PC-3 (cell line): ENCODE data around the gene SPINDOC. TPM values are rescaled to one million over a fixed set of nuclear protein-coding genes. Genes with fewer than 3 reads are reported as not detected.

Experiments used
- ATAC-seq: fragments of 200-7000 bp; cut with Tn5 transposase; 2 replicates; pipeline ENCODE4 v1.9.1; 2020; ENCODE audit warnings: mild to moderate bottlenecking, moderate library complexity
- BruUV-seq: library from RNA; stranded (reverse); fragments of 400-500 nt; replicated peaks from 2 replicates; lab custom pipeline; 2021; lab: Mats Ljungman, UMichigan
- CTCF ChIA-PET: fragments of 300-600 bp; sonication (Branson Sonifier 250); formaldehyde crosslinking; loops from one replicate; lab custom pipeline; 2022; ENCODE audit warnings: antibody characterized with exemption; lab: Charles Lee
- POLR2A ChIA-PET: fragments of 300-600 bp; sonication (Branson Sonifier 250); formaldehyde crosslinking; loops from one replicate; lab custom pipeline; 2022; ENCODE audit warnings: antibody characterized with exemption; ENCODE audit not compliant: unreplicated experiment; lab: Charles Lee
- DNase-seq: peaks from one replicate; pipeline ENCODE4 v3.0.0-alpha.2; 2015
- H2AFZ ChIP-seq: fragments of 300-600 bp; sonication (generic); 2 replicates; pipeline ENCODE4 v1.6.0; 2016; ENCODE audit warnings: antibody characterized with exemption, low read length
- H3F3A ChIP-seq: fragments of 300-600 bp; sonication (generic); one replicate; pipeline ENCODE4 v1.6.0; 2017; ENCODE audit warnings: antibody characterized with exemption, low read length, control low read depth, mild to moderate bottlenecking; ENCODE audit not compliant: unreplicated experiment
- H3K27ac ChIP-seq: fragments of 300-600 bp; sonication (generic); 2 replicates; pipeline ENCODE4 v1.5.1; 2016; ENCODE audit warnings: mild to moderate bottlenecking, low read length
- H3K27me3 ChIP-seq: fragments of 300-600 bp; sonication (generic); 2 replicates; pipeline ENCODE4 v1.6.1; 2016; ENCODE audit warnings: low read length, mixed read lengths
- H3K36me3 ChIP-seq: fragments of 300-600 bp; sonication (generic); 2 replicates; pipeline ENCODE4 v1.6.1; 2016; ENCODE audit warnings: low read depth, mixed run types, low read length, mixed read lengths
- H3K4me1 ChIP-seq: fragments of 300-600 bp; sonication (generic); 2 replicates; pipeline ENCODE4 v1.5.1; 2016; ENCODE audit warnings: low read length; ENCODE audit not compliant: insufficient read depth
- H3K4me2 ChIP-seq: fragments of 300-600 bp; sonication (generic); 2 replicates; pipeline ENCODE4 v1.6.0; 2016; ENCODE audit warnings: low read length
- H3K4me3 ChIP-seq: fragments of 300-600 bp; sonication (generic); 2 replicates; pipeline ENCODE4 v1.5.1; 2016; ENCODE audit warnings: mild to moderate bottlenecking, low read length, mixed read lengths
- H3K79me2 ChIP-seq: fragments of 300-600 bp; sonication (generic); 2 replicates; pipeline ENCODE4 v1.6.1; 2017; ENCODE audit warnings: low read length, mixed read lengths
- H3K9ac ChIP-seq: fragments of 300-600 bp; sonication (generic); 2 replicates; pipeline ENCODE4 v1.6.0; 2016; ENCODE audit warnings: mild to moderate bottlenecking, low read length
- H3K9me2 ChIP-seq: fragments of 300-600 bp; sonication (generic); replicated peaks from 2 replicates; pipeline ENCODE4 v1.6.1; 2016; ENCODE audit warnings: mixed run types, low read length, mixed read lengths
- H3K9me3 ChIP-seq: fragments of 300-600 bp; sonication (generic); 2 replicates; pipeline ENCODE4 v1.6.1; 2016; ENCODE audit warnings: low read length, mixed read lengths
- H4K20me1 ChIP-seq: fragments of 300-600 bp; sonication (generic); 2 replicates; pipeline ENCODE4 v1.6.1; 2016; ENCODE audit warnings: low read length, mixed read lengths
- CTCF ChIP-seq: fragments of 300-600 bp; sonication (generic); conservative IDR thresholded peaks from 2 replicates; pipeline ENCODE4 v1.5.1; 2017; ENCODE audit warnings: antibody characterized with exemption, low read depth, mild to moderate bottlenecking, low read length
- EZH2 ChIP-seq: fragments of 300-600 bp; sonication (generic); IDR thresholded peaks from one replicate; pipeline ENCODE4 v1.6.1; 2017; ENCODE audit warnings: antibody characterized with exemption, mild to moderate bottlenecking, low read length; ENCODE audit not compliant: unreplicated experiment
- EZH2phosphoT487 ChIP-seq: fragments of 300-600 bp; sonication (generic); IDR thresholded peaks from 2 replicates; pipeline ENCODE4 v1.6.1; 2018; ENCODE audit warnings: mild to moderate bottlenecking, antibody characterized with exemption, low read length, borderline replicate concordance
- intact Hi-C: fragments of 100-400 bp; cut with micrococcal nuclease; formaldehyde crosslinking; loops from 2 replicates; pipeline ENCODE4 v1.9.0; 2023
- total RNA-seq: library from RNA; depleted of rRNA; stranded (reverse); fragments of >200 nt; gene quantifications from 2 replicates; pipeline ENCODE4 v1.2.3, GENCODE V29; 2014

Gene SPINDOC
- total RNA-seq, 1 experiment from 2014 or later: 61.5 TPM

GRCh38 chr11:63834535-63835157 lies 21.4 kb downstream of the SPINDOC start:
- no peak overlapping the region for H3K4me2 ChIP-seq
- CTCF ChIA-PET: interaction anchor here (1.0 kb wide), 1 partner anchor 111 kb away, joined by 4 read pairs; no protein-coding TSS in a partner anchor
- no peaks in the 10 kb centered on the region for H3F3A ChIP-seq
- TF ChIP-seq CTCF: no peak
- no peak for TF ChIP-seq EZH2phosphoT487
- TF ChIP-seq EZH2: no peak
- no peaks in the 10 kb centered on the region for H3K27me3 ChIP-seq
- no peak overlapping the region for H3K27ac ChIP-seq
- H3K36me3 ChIP-seq: no peaks in the 10 kb centered on the region
- no TSS peak for BruUV-seq
- POLR2A ChIA-PET: interaction anchor here (0.6 kb wide), 1 partner anchor 128 kb away, joined by 3 read pairs; no protein-coding TSS in a partner anchor
- H4K20me1 ChIP-seq: 0 out of 2 replicates have a peak, but pooled peaks cover 3% of the 10 kb centered on the region
- intact Hi-C loops: loop anchor here (5.0 kb wide), 1 partner anchor 318 kb away; no protein-coding TSS in a partner anchor
- no peaks in the 10 kb centered on the region for H3K9me3 ChIP-seq
- H3K79me2 ChIP-seq: peaks cover 5% of the 10 kb centered on the region
- H3K9ac ChIP-seq: no peak overlapping the region
- no peak for ATAC-seq
- H3K4me3 ChIP-seq: no peak overlapping the region
- no peaks in the 10 kb centered on the region for H3K9me2 ChIP-seq
- DNase-seq: no peak
- H2AFZ ChIP-seq: no peak overlapping the region
- peaks cover 12% of the 10 kb centered on the region for H3K4me1 ChIP-seq

DNA sequence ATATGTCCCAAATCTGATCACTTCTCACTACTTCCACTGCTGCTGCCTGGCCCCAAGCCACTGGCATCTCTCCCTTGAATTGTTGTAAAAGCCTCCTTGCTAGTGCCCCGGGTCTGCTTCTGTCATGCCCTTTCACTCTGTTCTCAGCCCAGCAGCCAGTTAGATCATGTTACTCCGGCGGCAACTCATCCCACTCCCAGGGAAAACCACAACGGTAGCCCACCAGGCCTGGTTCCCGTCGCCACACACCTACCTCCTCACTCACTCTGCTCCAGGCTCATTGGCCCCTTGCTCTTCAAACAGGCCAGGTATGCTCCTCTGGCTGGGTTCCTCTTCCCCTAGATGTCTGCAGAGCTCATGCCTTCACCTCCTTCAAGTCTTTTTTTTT lies 21.9 kb downstream of the SPINDOC start:
- BruUV-seq: no TSS peak
- no peaks in the 10 kb centered on the region for H3F3A ChIP-seq
- H2AFZ ChIP-seq: no peak overlapping the region
- ChIA-PET POLR2A (interaction anchor here (0.6 kb wide), 1 partner anchor 127 kb away, joined by 3 read pairs; no protein-coding TSS in a partner anchor), CTCF (interaction anchor here (1.0 kb wide), 1 partner anchor 111 kb away, joined by 4 read pairs; no protein-coding TSS in a partner anchor)
- intact Hi-C loops: loop anchor here (5.0 kb wide), 1 partner anchor 317 kb away; no protein-coding TSS in a partner anchor
- no peaks in the 10 kb centered on the region for H3K9me2 ChIP-seq
- H3K4me3 ChIP-seq: no peak overlapping the region
- H3K9me3 ChIP-seq: no peaks in the 10 kb centered on the region
- no peaks in the 10 kb centered on the region for H3K36me3 ChIP-seq
- H3K9ac ChIP-seq: no peak overlapping the region
- H3K79me2 ChIP-seq: peaks cover 10% of the 10 kb centered on the region
- peaks cover 12% of the 10 kb centered on the region for H3K4me1 ChIP-seq
- DNase-seq (no peak), ATAC-seq (no peak)
- no peak overlapping the region for H3K4me2 ChIP-seq
- no peak overlapping the region for H3K27ac ChIP-seq
- no peak for TF ChIP-seq EZH2
- no peak for TF ChIP-seq EZH2phosphoT487
- no peak for TF ChIP-seq CTCF
- H4K20me1 ChIP-seq: peaks cover 8% of the 10 kb centered on the region
- no peaks in the 10 kb centered on the region for H3K27me3 ChIP-seq
